Gastrocnemius medialis (tissue), 4 donors: ENCODE results near the gene ARL3. TPM values are rescaled to one million over a fixed set of nuclear protein-coding genes. Genes with fewer than 3 reads are reported as not detected.

Source experiments
- ATAC-seq, 2 donors: fragments of 150-250 bp; one replicate each; pipeline ENCODE4 v1.9.1; 2016
- DNase-seq, 2 donors: peaks; one replicate each; pipeline ENCODE4 v3.0.0-alpha.2; 2019
- H3K27ac ChIP-seq, 4 donors: fragments of 200-600 bp; sonication (generic); 1 replicate in 1 of 4; 2 replicates in 3 of 4; pipeline ENCODE4 v1.5.1; 2016 to 2018; ENCODE audit warnings: mild to moderate bottlenecking in 2 of 4, moderate library complexity in 1 of 4
- H3K27me3 ChIP-seq, 3 donors: fragments of 200-600 bp; sonication (generic) in 2 of 3; 1 replicate in 1 of 3; 2 replicates in 2 of 3; pipeline versions ENCODE4 v1.5.1 to v1.6.0; 2016 to 2019; ENCODE audit warnings: mild to moderate bottlenecking in 1 of 3, moderate library complexity in 1 of 3
- H3K36me3 ChIP-seq, 2 donors: fragments of 200-600 bp; sonication (generic) in 1 of 2; one replicate each; pipeline ENCODE4 v1.5.1; 2017 to 2018
- H3K4me1 ChIP-seq, 2 donors: fragments of 200-600 bp; sonication (generic) in 1 of 2; one replicate each; pipeline ENCODE4 v1.5.1; 2016 to 2017; ENCODE audit warnings: mild to moderate bottlenecking in 2 of 2
- H3K4me3 ChIP-seq, 4 donors: fragments of 200-600 bp; sonication (generic) in 3 of 4; 1 replicate in 1 of 4; 2 replicates in 3 of 4; pipeline ENCODE4 v1.5.1; 2016 to 2019; ENCODE audit warnings: mild to moderate bottlenecking in 2 of 4
- H3K9me3 ChIP-seq, 3 donors: fragments of 200-600 bp; sonication (generic) in 2 of 3; 1 replicate in 1 of 3; 2 replicates in 2 of 3; pipeline ENCODE4 v1.5.1; 2016 to 2019
- CTCF ChIP-seq, 5 experiments: fragments of 450-650 bp in 3 of 5; fragments of 200-600 bp in 2 of 5; sonication (generic) in 2 of 5; IDR thresholded peaks in 4 of 5; conservative IDR thresholded peaks in 1 of 5; 1 replicate in 4 of 5; 2 replicates in 1 of 5; pipeline ENCODE4 v1.5.1; 2016 to 2019; ENCODE audit warnings: antibody characterized with exemption in 5 of 5, mild to moderate bottlenecking in 3 of 5, moderate library complexity in 3 of 5
- POLR2A ChIP-seq, 2 donors: fragments of 450-650 bp; IDR thresholded peaks; one replicate each; pipeline ENCODE4 v1.6.1; 2017; ENCODE audit warnings: antibody characterized with exemption in 2 of 2, mild to moderate bottlenecking in 2 of 2, moderate library complexity in 2 of 2
- in situ Hi-C, 4 donors: fragments of 200-750 bp; cut with MboI; loops; one replicate each; pipeline versions ENCODE4 v1.15.0 to v1.8.0; 2017; ENCODE audit warnings: low sequenced_read_pairs in 4 of 4
- intact Hi-C: fragments of 100-400 bp; cut with DNase I; formaldehyde crosslinking; loops from one replicate; pipeline ENCODE4 v1.15.1; 2023; ENCODE audit warnings: low total_unique reads
- total RNA-seq, 4 donors: library from RNA; depleted of rRNA; stranded (reverse); fragments of >200 nt; gene quantifications; one replicate each; pipeline versions ENCODE4 v1.1.0 to v1.2.3, GENCODE V29; 2016

ARL3 gene
- total RNA-seq, 4 donors from 2014 or later: 1.0 to 2.4 (median 1.5) TPM

- Histone ChIP-seq H3K9me3 (no peaks in the 10 kb centered on the region), H3K4me3 (no peak overlapping the region), H3K27ac (peak overlapping the region; percentile 47 to 100 (median 100)), H3K36me3 (peaks cover 0 to 24% of the 10 kb centered on the region in 2 donors), H3K4me1 (peaks cover 51 to 54% of the 10 kb centered on the region in 2 donors), H3K27me3 (no peaks in the 10 kb centered on the region)
- no peak for DNase-seq
- intact Hi-C loops (no loop called here), in situ Hi-C loops (no loop called here)
- TF ChIP-seq CTCF (IDR thresholded peaks at IDR 0.05 in 4 of 5, conservative IDR thresholded peaks at IDR 0.05 in 1 of 5) (no peak), POLR2A (IDR thresholded peaks at IDR 0.05) (no peak)
- ATAC-seq: no peak
Observed at GRCh38 chr10:102651455-102652169, 62.6 kb downstream of the ARL3 start.

GRCh38 chr10:102650655-102651454, 63.3 kb downstream of the ARL3 start:
- ATAC-seq (no peak), DNase-seq (no peak)
- Histone ChIP-seq H3K9me3 (no peaks in the 10 kb centered on the region), H3K27ac (peak overlapping the region; percentile 47 to 100 (median 100)), H3K4me3 (peak overlapping the region in 1 of 4 donors; percentile 3), H3K27me3 (no peaks in the 10 kb centered on the region), H3K4me1 (peaks cover 53 to 60% of the 10 kb centered on the region in 2 donors), H3K36me3 (peaks cover 0 to 16% of the 10 kb centered on the region in 2 donors)
- in situ Hi-C loops (no loop called here), intact Hi-C loops (no loop called here)
- TF ChIP-seq POLR2A (IDR thresholded peaks at IDR 0.05): no peak
- no peak for TF ChIP-seq CTCF (IDR thresholded peaks at IDR 0.05 in 4 of 5, conservative IDR thresholded peaks at IDR 0.05 in 1 of 5)

GRCh38 chr10:102649797-102650654, 64.2 kb downstream of the ARL3 start:
- H3K36me3 ChIP-seq: peaks cover 0 to 8% of the 10 kb centered on the region in 2 donors
- H3K4me3 ChIP-seq: peak overlapping the region; percentile 62 to 90 (median 80)

More at GRCh38 chr10:102649797-102650654, 64.2 kb downstream of the ARL3 start:
- DNase-seq (no peak), ATAC-seq (no peak)
- TF ChIP-seq CTCF (IDR thresholded peaks at IDR 0.05 in 4 of 5, conservative IDR thresholded peaks at IDR 0.05 in 1 of 5) (no peak), POLR2A (IDR thresholded peaks at IDR 0.05) (no peak)
- Histone ChIP-seq H3K4me1 (peaks cover 53 to 60% of the 10 kb centered on the region in 2 donors), H3K9me3 (no peaks in the 10 kb centered on the region), H3K27ac (peak overlapping the region; percentile 60 to 100 (median 100)), H3K27me3 (no peaks in the 10 kb centered on the region)
- in situ Hi-C loops (no loop called here), intact Hi-C loops (no loop called here)
